ENCODE measurements around the gene FRMD1.

The FRMD1 gene

DNA sequence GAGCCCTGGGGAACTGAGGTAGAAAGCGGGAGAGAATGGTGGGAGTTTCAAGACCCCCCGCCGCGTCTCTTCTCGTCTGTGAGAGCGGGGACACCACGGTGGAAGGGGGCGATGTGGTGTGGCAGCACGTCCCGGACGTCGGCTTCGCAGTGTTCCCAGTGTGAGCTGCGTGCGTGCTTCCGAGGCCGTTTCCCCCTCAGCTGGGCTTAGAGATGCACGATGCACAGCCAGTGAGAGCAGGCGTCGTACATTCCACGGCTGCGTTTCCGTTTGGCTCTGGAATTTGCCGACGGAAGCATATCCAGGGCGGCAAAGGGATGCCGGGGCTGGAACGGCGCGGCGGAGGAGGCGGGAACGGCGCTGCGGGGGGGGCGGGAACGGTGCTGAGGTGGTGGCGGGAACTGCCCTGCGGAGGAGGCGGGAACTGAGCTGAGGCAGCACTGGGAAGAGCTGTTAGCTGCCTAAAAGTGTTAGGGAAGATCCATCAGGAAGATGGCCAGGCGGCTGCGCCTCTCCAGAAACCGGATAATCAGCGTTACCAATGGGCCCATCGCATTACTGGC is 43.8 kb downstream of the FRMD1 start:
- TF ChIP-seq GATA2 (IDR thresholded peaks at IDR 0.05; ENCODE audit: low read depth, low read length) (no peak), GATA3 (IDR thresholded peaks at IDR 0.05; ENCODE audit: low read depth, low read length) (no peak)

DNA sequence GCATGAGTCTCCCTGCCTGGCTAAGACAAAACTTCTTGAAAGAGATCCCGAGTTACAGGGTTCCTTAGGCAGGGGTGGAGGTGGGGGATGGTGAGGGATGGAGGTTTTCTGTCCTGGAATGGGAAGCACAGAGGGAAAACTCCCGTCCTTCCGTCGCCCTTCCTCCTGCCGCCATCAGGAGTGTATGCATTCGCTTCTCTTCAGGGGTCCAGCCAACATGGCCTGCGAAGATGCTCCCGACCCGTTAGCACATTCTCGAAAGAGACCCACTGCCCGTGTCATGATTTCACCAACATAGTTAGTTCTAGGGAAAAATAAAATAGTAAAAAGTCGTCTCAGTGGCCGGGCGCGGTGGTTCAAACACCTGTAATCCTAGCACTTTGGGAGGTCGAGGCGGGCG is 44.5 kb downstream of the FRMD1 start:
- TF ChIP-seq GATA2 (IDR thresholded peaks at IDR 0.05; ENCODE audit: low read depth, low read length): no peak
- TF ChIP-seq GATA3 (IDR thresholded peaks at IDR 0.05; ENCODE audit: low read depth, low read length): no peak

DNA sequence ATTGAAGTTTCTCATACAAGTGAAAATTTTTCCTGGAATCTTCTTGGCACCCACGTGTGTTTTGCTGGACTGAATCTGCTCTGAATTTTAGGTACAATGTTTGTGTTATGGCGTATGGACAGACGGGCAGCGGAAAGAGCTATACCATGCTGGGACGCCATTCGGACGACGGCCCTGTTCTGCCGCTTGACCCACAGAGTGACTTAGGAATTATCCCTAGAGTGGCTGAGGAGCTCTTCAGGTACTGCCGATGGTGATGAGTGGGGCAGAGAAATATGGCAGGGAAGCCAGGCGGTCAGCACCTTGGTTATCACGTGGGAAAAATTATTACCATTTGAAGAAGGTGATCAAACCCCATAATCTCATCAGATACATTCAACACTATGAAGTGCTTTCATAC is 45.2 kb downstream of the FRMD1 start:
- no peak for TF ChIP-seq GATA3 (IDR thresholded peaks at IDR 0.05; ENCODE audit: low read depth, low read length)
- TF ChIP-seq GATA2 (IDR thresholded peaks at IDR 0.05; ENCODE audit: low read depth, low read length): no peak

DNA sequence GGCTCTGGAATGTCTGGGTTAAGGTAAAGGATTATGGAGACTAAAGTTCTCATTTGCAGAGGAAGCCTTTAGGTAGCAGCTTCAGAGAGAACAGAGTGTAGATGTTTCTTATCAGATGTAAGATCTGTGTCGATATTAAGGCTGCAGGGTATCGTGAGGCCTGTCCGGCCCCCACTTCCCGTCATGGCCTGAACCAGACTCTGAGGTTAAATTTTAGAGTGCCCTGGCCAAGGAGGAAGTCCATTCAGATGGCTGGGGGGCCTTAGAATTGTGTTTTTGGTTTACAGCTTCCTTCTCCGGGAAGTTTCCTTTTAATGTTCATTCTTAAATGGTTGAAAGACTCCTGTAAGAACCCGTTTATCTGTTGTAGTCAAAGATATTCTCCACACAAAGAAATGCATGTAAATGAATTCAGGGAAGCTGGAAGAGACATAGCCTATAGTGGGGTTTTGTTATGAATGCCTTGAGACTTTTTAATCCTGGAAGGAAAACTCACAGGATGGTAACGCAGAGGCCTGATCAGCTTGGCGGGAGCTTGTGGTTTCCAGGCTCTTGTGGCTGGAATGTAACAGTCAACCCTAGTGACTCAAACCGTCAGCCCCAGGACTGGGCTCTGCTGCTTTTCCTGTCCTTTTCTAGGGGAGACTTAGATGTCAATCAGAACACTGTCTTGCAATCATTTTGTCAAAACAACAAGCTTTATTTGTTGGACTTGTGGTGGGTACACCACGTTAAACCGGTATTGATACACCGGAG is 46.8 kb downstream of the FRMD1 start:
- peak; percentile 19; the same call in 1 of the 2 replicates for TF ChIP-seq GATA2 (IDR thresholded peaks at IDR 0.05; ENCODE audit: low read depth, low read length)
- no peak for TF ChIP-seq GATA3 (IDR thresholded peaks at IDR 0.05; ENCODE audit: low read depth, low read length)

DNA sequence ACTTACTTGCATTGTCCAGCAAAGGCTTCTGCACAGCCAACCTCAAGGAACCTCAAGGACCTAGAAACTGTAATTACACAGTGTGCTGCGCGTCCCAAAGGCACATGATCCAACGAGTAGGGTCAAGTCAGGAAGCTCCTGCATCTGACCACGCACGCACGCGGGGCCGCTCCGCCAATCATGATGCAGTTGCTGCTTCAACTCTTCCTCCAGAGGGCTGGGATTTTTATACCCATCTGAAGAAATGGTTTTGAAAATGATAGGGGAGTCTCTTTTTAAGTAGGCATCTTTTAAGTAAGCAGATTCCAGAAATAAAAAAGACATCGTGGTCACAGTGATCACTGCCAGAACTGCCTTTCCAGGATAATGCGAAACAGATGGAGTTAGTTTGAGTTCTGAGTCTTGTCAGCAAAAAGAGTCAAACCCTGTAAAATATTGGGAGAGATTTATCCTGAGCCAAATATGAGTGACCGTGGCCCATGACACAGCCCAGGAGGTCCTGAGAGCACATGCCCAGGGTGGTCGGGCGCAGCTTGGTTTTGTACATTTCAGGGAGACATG is 47.5 kb downstream of the FRMD1 start:
- TF ChIP-seq GATA3 (IDR thresholded peaks at IDR 0.05; ENCODE audit: low read depth, low read length): no peak

DNA sequence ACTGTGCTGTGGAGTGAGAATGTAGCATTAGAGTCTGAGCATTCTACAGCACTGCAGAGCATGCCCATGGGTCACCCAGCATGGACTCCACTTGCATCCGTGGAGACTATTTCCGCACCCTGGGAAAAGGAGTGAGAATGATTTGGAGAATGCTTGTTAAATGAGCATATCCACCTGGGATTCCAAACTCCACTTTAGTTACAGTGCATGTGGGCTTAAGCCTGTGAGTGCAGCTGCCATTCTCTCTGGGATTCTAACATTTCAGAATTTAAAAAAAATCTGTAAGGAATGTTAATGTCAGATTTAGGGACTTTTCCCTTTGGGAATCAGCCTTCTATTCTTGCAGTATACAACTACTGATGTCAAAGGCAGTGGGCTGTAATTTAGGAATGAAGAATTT is 48.1 kb downstream of the FRMD1 start:
- no peak for TF ChIP-seq GATA3 (IDR thresholded peaks at IDR 0.05; ENCODE audit: low read depth, low read length)
- no peak for TF ChIP-seq GATA2 (IDR thresholded peaks at IDR 0.05; ENCODE audit: low read depth, low read length)

DNA sequence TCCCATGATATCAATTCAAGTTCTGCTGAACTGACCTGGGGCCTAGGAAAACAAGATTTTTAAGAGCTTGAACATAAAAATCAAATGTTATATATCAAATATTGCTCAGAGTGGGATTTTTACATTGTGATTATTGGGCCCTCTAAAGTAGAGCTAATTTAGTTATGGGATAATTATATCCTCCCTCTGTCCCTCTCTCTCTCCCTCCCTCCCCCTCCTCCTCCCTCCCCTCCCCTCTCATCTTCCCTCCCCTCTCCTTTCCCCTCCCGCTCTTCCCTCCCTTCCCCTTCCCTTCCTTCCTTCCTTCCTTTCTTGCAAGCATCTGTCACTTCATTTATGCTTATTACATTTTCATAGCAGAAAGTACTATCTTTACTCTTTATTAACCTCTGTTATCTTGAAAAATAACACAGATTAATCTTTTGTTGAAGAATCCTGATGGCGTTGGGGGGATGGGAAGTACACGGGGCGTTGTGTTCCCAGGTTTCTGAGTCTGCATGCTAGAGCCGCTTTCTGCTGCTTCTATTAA is 48.7 kb downstream of the FRMD1 start:
- no peak for TF ChIP-seq GATA2 (IDR thresholded peaks at IDR 0.05; ENCODE audit: low read depth, low read length)
- TF ChIP-seq GATA3 (IDR thresholded peaks at IDR 0.05; ENCODE audit: low read depth, low read length): no peak

DNA sequence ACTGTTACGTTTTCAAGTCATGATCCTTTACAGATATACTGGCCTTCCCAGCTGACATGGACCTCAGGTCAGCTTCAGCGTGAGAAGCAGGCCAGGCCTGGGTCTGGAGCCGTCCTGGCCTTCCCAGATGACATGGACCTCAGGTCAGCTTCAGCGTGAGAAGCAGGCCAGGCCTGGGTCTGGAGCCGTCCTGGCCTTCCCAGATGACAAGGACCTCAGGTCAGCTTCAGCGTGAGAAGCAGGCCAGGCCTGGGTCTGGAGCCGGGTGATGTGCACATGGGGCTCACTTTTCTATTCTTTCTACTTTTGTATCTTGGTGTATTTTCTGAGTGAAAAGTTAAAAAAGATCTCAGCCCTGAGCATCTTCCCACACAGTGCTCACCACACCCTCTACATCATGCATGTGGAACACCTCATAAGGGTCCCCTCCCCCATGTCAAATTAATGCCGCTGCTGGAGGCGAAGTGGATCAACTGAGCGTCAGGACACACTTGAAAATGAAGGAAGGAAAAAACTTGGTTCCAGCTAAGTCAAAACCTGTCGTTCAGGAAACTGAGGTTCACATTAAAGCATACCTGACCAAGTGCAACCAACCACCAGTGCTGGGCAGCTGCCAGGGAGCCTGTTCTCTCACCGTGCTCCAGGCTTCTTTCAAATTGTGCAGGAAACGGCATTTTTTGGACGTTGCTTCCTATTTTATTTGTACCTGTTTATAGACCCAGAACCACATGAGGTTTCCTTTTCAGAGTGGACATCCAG is 49.4 kb downstream of the FRMD1 start:
- TF ChIP-seq GATA3 (IDR thresholded peaks at IDR 0.05; ENCODE audit: low read depth, low read length) (no peak), GATA2 (IDR thresholded peaks at IDR 0.05; ENCODE audit: low read depth, low read length) (no peak)

DNA sequence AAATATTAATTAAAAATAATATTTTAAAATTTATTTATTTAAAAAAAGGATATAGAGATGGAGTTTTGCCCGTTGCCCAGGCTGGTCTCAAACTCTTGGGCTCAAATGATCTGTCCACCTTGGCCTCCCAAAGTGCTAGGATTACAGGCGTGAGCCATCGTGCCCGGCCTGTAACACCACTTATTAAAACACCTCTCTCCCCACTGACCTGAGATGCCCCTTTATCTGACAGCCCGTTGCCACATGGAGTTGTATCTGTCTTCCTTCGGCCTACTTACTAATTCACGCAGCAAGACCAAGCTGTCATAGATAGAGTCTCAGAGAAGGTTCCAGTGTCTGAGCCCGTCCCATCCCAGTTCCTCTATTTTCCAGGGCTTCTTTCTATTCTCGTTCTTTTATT is 50.8 kb downstream of the FRMD1 start:
- TF ChIP-seq GATA2 (IDR thresholded peaks at IDR 0.05; ENCODE audit: low read depth, low read length): no peak
- TF ChIP-seq GATA3 (IDR thresholded peaks at IDR 0.05; ENCODE audit: low read depth, low read length): no peak

DNA sequence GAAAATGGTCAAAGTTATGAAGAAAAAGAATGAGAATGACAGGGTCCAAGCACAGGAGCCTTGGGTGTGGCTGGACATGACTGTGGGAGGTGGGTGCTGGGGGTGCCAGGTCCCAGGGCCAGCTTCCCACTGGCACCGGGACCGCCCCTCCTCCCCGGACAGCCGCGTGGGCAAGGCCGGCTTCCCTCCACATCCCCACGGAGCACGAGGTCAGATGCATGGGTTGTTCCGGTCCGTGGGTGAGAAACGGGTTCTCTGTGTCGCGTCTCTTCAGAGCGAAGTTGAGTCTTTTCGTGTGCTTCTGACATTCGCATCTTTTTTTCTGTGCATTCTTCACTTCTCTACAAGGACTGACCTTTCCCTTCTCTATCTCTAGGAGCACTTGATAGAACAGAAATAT is 51.5 kb downstream of the FRMD1 start:
- no peak for TF ChIP-seq GATA3 (IDR thresholded peaks at IDR 0.05; ENCODE audit: low read depth, low read length)
- no peak for TF ChIP-seq GATA2 (IDR thresholded peaks at IDR 0.05; ENCODE audit: low read depth, low read length)

DNA sequence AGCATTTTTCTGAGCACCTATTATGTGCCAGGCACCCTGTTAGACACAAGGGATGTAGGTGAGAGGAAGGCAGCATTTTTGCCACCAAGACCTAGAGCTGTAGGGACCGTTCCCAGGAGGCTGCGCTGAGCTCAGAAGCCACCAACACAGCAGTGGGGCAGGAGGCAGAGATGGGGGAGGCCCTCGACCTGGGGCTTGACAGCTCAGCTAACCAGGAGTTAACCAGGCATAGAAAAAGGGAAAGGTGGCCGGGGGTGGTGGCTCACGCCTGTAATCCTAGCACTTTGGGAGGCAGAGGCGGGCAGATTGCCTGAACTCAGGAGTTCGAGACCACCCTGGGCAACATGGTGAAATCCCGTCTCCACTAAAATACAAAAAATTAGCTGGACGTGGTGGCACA is 52.1 kb downstream of the FRMD1 start:
- TF ChIP-seq GATA3 (IDR thresholded peaks at IDR 0.05; ENCODE audit: low read depth, low read length) (no peak), GATA2 (IDR thresholded peaks at IDR 0.05; ENCODE audit: low read depth, low read length) (no peak)

DNA sequence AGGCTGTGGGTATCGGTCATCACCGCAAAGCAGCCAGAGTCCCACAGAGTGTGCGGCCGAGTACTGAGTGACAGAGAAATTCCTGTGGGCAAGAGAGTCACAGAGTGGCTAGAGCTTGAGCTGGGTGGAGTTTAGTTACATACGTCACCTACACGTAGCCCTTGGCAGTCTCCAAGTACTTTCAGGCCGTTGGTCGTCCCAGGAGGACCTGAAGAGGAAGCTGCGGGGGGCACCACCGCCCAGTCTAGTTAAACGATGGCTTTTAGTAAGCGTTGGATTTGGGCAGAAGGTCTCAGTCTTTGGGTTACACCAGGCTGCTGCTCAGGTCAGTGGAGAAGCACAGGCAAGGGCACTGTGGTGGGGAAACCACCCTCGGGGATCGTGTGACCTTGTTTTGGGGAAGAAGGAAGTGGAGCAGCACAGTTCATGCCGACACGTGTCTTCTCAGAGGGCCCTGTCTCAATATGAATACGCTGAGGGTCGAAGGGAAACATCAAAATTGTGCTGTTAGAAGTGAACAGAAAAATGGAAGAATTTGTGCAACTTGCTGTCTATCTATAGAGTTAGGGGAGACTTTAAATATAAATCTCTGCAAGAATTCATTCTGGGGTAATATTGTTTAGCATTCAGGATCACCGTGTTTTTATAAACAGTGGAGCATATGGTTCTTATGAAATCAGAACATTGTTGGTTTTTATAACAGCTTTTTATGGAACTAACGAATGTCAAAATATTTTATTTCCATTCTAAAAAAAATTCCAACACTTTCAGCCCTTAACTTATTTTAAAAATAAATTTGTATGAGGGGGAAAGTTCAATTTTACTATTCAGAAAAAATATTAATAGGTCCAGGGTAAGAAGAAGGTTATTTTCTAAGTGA is 52.9 kb downstream of the FRMD1 start:
- no peak for TF ChIP-seq GATA3 (IDR thresholded peaks at IDR 0.05; ENCODE audit: low read depth, low read length)
- no peak for TF ChIP-seq GATA2 (IDR thresholded peaks at IDR 0.05; ENCODE audit: low read depth, low read length)

DNA sequence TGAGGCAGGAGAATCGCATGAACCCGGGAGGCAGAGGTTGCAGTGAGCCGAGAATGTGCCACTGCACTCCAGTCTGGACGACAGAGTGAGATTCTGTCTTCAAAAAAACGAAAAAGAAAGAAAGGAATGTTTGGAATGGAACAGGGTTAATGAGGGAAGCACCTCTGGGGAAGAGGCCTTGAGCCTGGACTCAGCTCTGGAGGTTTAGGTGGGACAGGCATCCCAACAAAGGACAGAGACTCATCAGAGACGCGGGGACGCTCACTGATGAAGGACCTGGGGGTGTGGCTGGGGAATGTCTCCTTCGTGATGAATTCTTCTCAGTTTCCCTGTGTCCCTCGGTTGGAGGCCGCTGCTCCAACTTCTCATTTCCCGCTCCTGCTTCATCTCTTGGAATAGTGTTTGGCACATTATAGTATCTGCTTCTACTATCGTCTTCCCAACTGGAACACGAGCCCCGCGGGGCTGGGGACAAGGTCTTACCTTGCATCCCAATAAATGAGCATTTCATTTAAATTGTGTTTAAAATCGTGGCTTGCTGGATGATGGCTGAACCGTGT is 54.0 kb downstream of the FRMD1 start:
- no peak for TF ChIP-seq GATA2 (IDR thresholded peaks at IDR 0.05; ENCODE audit: low read depth, low read length)
- no peak for TF ChIP-seq GATA3 (IDR thresholded peaks at IDR 0.05; ENCODE audit: low read depth, low read length)

All from SH-SY5Y (cell line).